Spleen (tissue), 11 donors: Measurements from ENCODE around the gene TMEM164. TPM values are rescaled to one million over a fixed set of nuclear protein-coding genes. Genes with fewer than 3 reads are reported as not detected.

ENCODE experiments used
- DNase-seq: peaks from one replicate; pipeline ENCODE4 v3.0.0-alpha.2; 2020
- H3K27ac ChIP-seq, 8 donors: fragments of 200-600 bp; sonication (generic) in 7 of 8; 1 replicate in 4 of 8; 2 replicates in 4 of 8; pipeline versions ENCODE4 v1.5.0 to v1.8.0; 2016 to 2021; ENCODE audit warnings: inconsistent platforms in 4 of 8, mild to moderate bottlenecking in 4 of 8, moderate library complexity in 1 of 8
- H3K27me3 ChIP-seq, 7 donors: fragments of 200-600 bp; sonication (generic) in 6 of 7; replicated peaks in 1 of 7; 1 replicate in 4 of 7; 2 replicates in 3 of 7; pipeline versions ENCODE4 v1.5.0 to v1.8.0; 2016 to 2021; ENCODE audit warnings: inconsistent platforms in 3 of 7, mild to moderate bottlenecking in 1 of 7
- H3K36me3 ChIP-seq, 6 donors: fragments of 200-600 bp; sonication (generic) in 5 of 6; 1 replicate in 4 of 6; 2 replicates in 2 of 6; pipeline versions ENCODE4 v1.5.0 to v1.8.0; 2016 to 2021; ENCODE audit warnings: inconsistent platforms in 2 of 6
- H3K4me1 ChIP-seq, 6 donors: fragments of 200-600 bp; sonication (generic) in 5 of 6; 1 replicate in 3 of 6; 2 replicates in 3 of 6; pipeline versions ENCODE4 v1.5.0 to v1.8.0; 2016 to 2021; ENCODE audit warnings: inconsistent platforms in 3 of 6
- H3K4me3 ChIP-seq, 8 donors: fragments of 200-600 bp; sonication (generic) in 7 of 8; 1 replicate in 4 of 8; 2 replicates in 4 of 8; pipeline versions ENCODE4 v1.5.0 to v1.8.0; 2016 to 2021; ENCODE audit warnings: inconsistent platforms in 4 of 8, mild to moderate bottlenecking in 4 of 8, moderate library complexity in 2 of 8
- H3K9me3 ChIP-seq, 8 donors: fragments of 200-600 bp; sonication (generic) in 7 of 8; 1 replicate in 4 of 8; 2 replicates in 4 of 8; pipeline versions ENCODE4 v1.5.0 to v1.8.0; 2016 to 2021; ENCODE audit warnings: inconsistent platforms in 4 of 8
- CTCF ChIP-seq, 11 experiments: fragments of 200-600 bp in 7 of 11; fragments of 450-650 bp in 4 of 11; sonication (generic) in 4 of 11; IDR thresholded peaks in 8 of 11; conservative IDR thresholded peaks in 3 of 11; 1 replicate in 7 of 11; 2 replicates in 4 of 11; pipeline versions ENCODE4 v1.4.0 to v1.8.0; 2016 to 2021; ENCODE audit warnings: antibody characterized with exemption in 11 of 11, inconsistent platforms in 4 of 11, mild to moderate bottlenecking in 1 of 11
- POLR2A ChIP-seq, 3 donors: fragments of 450-650 bp; IDR thresholded peaks; one replicate each; pipeline ENCODE4 v1.5.1; 2017; ENCODE audit warnings: antibody characterized with exemption in 3 of 3, mild to moderate bottlenecking in 1 of 3
- POLR2AphosphoS5 ChIP-seq, 3 donors: sonication (generic); formaldehyde crosslinking; IDR thresholded peaks; one replicate each; pipeline ENCODE4 v1.5.1; 2017; ENCODE audit warnings: antibody characterized with exemption in 3 of 3
- WGBS, 5 donors: extraction: QIAGEN DNeasy Blood & Tissue Kit in 3 of 5; methylation state at CpG; one replicate each; pipeline versions ENCODE4 v1.1.5 to v1.1.7; 2013 to 2018; 5-methylcytosine and 5-hydroxymethylcytosine counted together
- intact Hi-C: fragments of 100-400 bp; cut with DNase I; formaldehyde crosslinking; loops from one replicate; pipeline ENCODE4 v1.15.0; 2023; ENCODE audit warnings: low total_unique reads
- polyA plus RNA-seq, 3 donors: library from polyadenylated mRNA; stranded (reverse); fragments of 200-250 nt; gene quantifications; one replicate each; pipeline ENCODE4 v1.2.1, GENCODE V29; 2013
- total RNA-seq, 7 donors: library from RNA; depleted of rRNA in 3 of 7; stranded (reverse); fragments of >200 nt in 3 of 7; fragmentation: NEBNext Ultra II Directional in 4 of 7; extraction: Animal tissue kit (Norgen Biotek cat#: 25700) in 4 of 7; gene quantifications; one replicate each; pipeline versions ENCODE4 v1.1.0 to v1.2.1, GENCODE V29; 2016 to 2021
- donor health status: healthy with polysubstance abuse.
- donor health status: DM: no; HTN: no; CAD: no; lungs with moderate emphysema.
- donor health status: DM: no; HTN: no; CAD: no.
- donor health status: Bipolar disorder and iron deficiency.
- donor health status: healthy.
- donor health status: DM: no; HTN: no; CAD: no.
- donor health status: DM: yes; HTN: yes; CAD: no.

TMEM164 gene
- total and polyA plus RNA-seq, 10 donors = 3.9 to 29.7 (median 24.3) TPM

GRCh38 chrX:110118530-110118929, 115.6 kb downstream of the TMEM164 start:
- Histone ChIP-seq H3K4me3 (no peak overlapping the region), H3K4me1 (no peaks in the 10 kb centered on the region), H3K27me3 (no peaks in the 10 kb centered on the region), H3K27ac (no peak overlapping the region), H3K36me3 (no peaks in the 10 kb centered on the region), H3K9me3 (no peaks in the 10 kb centered on the region)
- DNase-seq = no peak
- no peak for TF ChIP-seq POLR2A (IDR thresholded peaks at IDR 0.05)
- TF ChIP-seq POLR2AphosphoS5 (IDR thresholded peaks at IDR 0.05) = no peak
- no peak for TF ChIP-seq CTCF (IDR thresholded peaks at IDR 0.05 in 8 of 11, conservative IDR thresholded peaks at IDR 0.05 in 3 of 11)
- intact Hi-C loops = no loop called here
- 77 to 98% (median 96%) methylated on average over 4 of the region's 4 CpGs for WGBS, 5 donors

GRCh38 chrX:110119480-110119879, 116.6 kb downstream of the TMEM164 start:
- Histone ChIP-seq H3K9me3 (no peaks in the 10 kb centered on the region), H3K27ac (no peak overlapping the region), H3K27me3 (no peaks in the 10 kb centered on the region), H3K4me1 (no peaks in the 10 kb centered on the region), H3K36me3 (no peaks in the 10 kb centered on the region), H3K4me3 (no peak overlapping the region)
- TF ChIP-seq CTCF (IDR thresholded peaks at IDR 0.05 in 8 of 11, conservative IDR thresholded peaks at IDR 0.05 in 3 of 11) (no peak), POLR2AphosphoS5 (IDR thresholded peaks at IDR 0.05) (no peak), POLR2A (IDR thresholded peaks at IDR 0.05) (no peak)
- DNase-seq = no peak
- WGBS, 5 donors = 79 to 93% (median 90%) methylated on average over 2 of the region's 2 CpGs
- intact Hi-C loops = no loop called here

- Histone ChIP-seq H3K4me3 (no peak overlapping the region), H3K27me3 (no peaks in the 10 kb centered on the region), H3K9me3 (no peaks in the 10 kb centered on the region), H3K4me1 (no peaks in the 10 kb centered on the region), H3K36me3 (no peaks in the 10 kb centered on the region), H3K27ac (no peak overlapping the region)
- no peak for TF ChIP-seq POLR2AphosphoS5 (IDR thresholded peaks at IDR 0.05)
- no peak for TF ChIP-seq CTCF (IDR thresholded peaks at IDR 0.05 in 8 of 11, conservative IDR thresholded peaks at IDR 0.05 in 3 of 11)
- no peak for TF ChIP-seq POLR2A (IDR thresholded peaks at IDR 0.05)
- WGBS, 5 donors = 47 to 69% (median 58%) methylated on average over 2 of the region's 2 CpGs
- no peak for DNase-seq
- intact Hi-C loops = no loop called here
Observed at GRCh38 chrX:110120025-110120424, 117.1 kb downstream of the TMEM164 start.

- TF ChIP-seq CTCF (IDR thresholded peaks at IDR 0.05 in 8 of 11, conservative IDR thresholded peaks at IDR 0.05 in 3 of 11) (no peak), POLR2A (IDR thresholded peaks at IDR 0.05) (no peak), POLR2AphosphoS5 (IDR thresholded peaks at IDR 0.05) (no peak)
- intact Hi-C loops = no loop called here
- 62 to 95% (median 80%) methylated on average over 1 to 3 of the region's 3 CpGs for WGBS, 5 donors
- no peak for DNase-seq
- Histone ChIP-seq H3K4me3 (no peak overlapping the region), H3K27me3 (no peaks in the 10 kb centered on the region), H3K9me3 (no peaks in the 10 kb centered on the region), H3K27ac (no peak overlapping the region), H3K36me3 (no peaks in the 10 kb centered on the region), H3K4me1 (no peaks in the 10 kb centered on the region)
Observed at GRCh38 chrX:110123331-110123782, 120.4 kb downstream of the TMEM164 start.
